ENCODE results near the gene CFAP70.
"Not testable (repeated sequence)": the region's sequence is repeated elsewhere in the genome, so short reads cannot be mapped to it uniquely, and the experiment has no call there.

CFAP70 gene

GRCh38 chr10:73332379-73332778 lies 26.3 kb downstream of the CFAP70 start:
- no peak overlapping the region for H3K9ac ChIP-seq (ENCODE audit: low read length)
- H4K20me1 ChIP-seq (ENCODE audit: insufficient read depth, low read length): no peaks in the 10 kb centered on the region
- no peaks in the 10 kb centered on the region for H3K9me3 ChIP-seq (ENCODE audit: low read length)
- H2AFZ ChIP-seq (ENCODE audit: low read length): no peak overlapping the region
- no peak overlapping the region for H3K27ac ChIP-seq (ENCODE audit: low read depth, low read length, poor library complexity, severe bottlenecking)
- no peak overlapping the region for H3K4me2 ChIP-seq (ENCODE audit: low read length)
- no peaks in the 10 kb centered on the region for H3K9me2 ChIP-seq (ENCODE audit: low read depth, low read length)
- no peaks in the 10 kb centered on the region for H3K27me3 ChIP-seq (ENCODE audit: insufficient read depth, low read length)
- no peak overlapping the region for H3K4me3 ChIP-seq (ENCODE audit: low read depth, low read length, poor library complexity, severe bottlenecking)
- no peaks in the 10 kb centered on the region for H3K36me3 ChIP-seq (ENCODE audit: insufficient read depth, low read length)
- H3K4me1 ChIP-seq (ENCODE audit: insufficient read depth, low read length, severe bottlenecking): no peaks in the 10 kb centered on the region
- TF ChIP-seq EZH2 (IDR thresholded peaks at IDR 0.05; ENCODE audit: borderline replicate concordance, low read length): no peak
- no peak for TF ChIP-seq CTCF (IDR thresholded peaks at IDR 0.05; ENCODE audit: low read length)
- H3K79me2 ChIP-seq (ENCODE audit: insufficient read depth, low read length): no peaks in the 10 kb centered on the region
- no peaks in the 10 kb centered on the region for H3F3A ChIP-seq (ENCODE audit: insufficient read depth, low read length)

GRCh38 chr10:73328523-73328922 lies 30.1 kb downstream of the CFAP70 start:
- H3K36me3 ChIP-seq (ENCODE audit: insufficient read depth, low read length); H3K9ac ChIP-seq (ENCODE audit: low read length); H4K20me1 ChIP-seq (ENCODE audit: insufficient read depth, low read length); H3K4me2 ChIP-seq (ENCODE audit: low read length); H3K4me3 ChIP-seq (ENCODE audit: low read depth, low read length, poor library complexity, severe bottlenecking); H3K27ac ChIP-seq (ENCODE audit: low read depth, low read length, poor library complexity, severe bottlenecking); H3K79me2 ChIP-seq (ENCODE audit: insufficient read depth, low read length); H3K4me1 ChIP-seq (ENCODE audit: insufficient read depth, low read length, severe bottlenecking); H3F3A ChIP-seq (ENCODE audit: insufficient read depth, low read length); H3K27me3 ChIP-seq (ENCODE audit: insufficient read depth, low read length); H3K9me3 ChIP-seq (ENCODE audit: low read length); H3K9me2 ChIP-seq (ENCODE audit: low read depth, low read length); H2AFZ ChIP-seq (ENCODE audit: low read length): not testable (repeated sequence)

- H3K4me1 ChIP-seq (ENCODE audit: insufficient read depth, low read length, severe bottlenecking); H3K79me2 ChIP-seq (ENCODE audit: insufficient read depth, low read length); H4K20me1 ChIP-seq (ENCODE audit: insufficient read depth, low read length); H3K36me3 ChIP-seq (ENCODE audit: insufficient read depth, low read length); H3K9me3 ChIP-seq (ENCODE audit: low read length); H3F3A ChIP-seq (ENCODE audit: insufficient read depth, low read length); H3K27me3 ChIP-seq (ENCODE audit: insufficient read depth, low read length); H3K27ac ChIP-seq (ENCODE audit: low read depth, low read length, poor library complexity, severe bottlenecking); H3K9ac ChIP-seq (ENCODE audit: low read length); H2AFZ ChIP-seq (ENCODE audit: low read length); H3K4me2 ChIP-seq (ENCODE audit: low read length); H3K9me2 ChIP-seq (ENCODE audit: low read depth, low read length); H3K4me3 ChIP-seq (ENCODE audit: low read depth, low read length, poor library complexity, severe bottlenecking): not testable (repeated sequence)
Observed at GRCh38 chr10:73325290-73325689, 33.4 kb downstream of the CFAP70 start.

- H3K9ac ChIP-seq (ENCODE audit: low read length); H3K4me1 ChIP-seq (ENCODE audit: insufficient read depth, low read length, severe bottlenecking); H3K9me2 ChIP-seq (ENCODE audit: low read depth, low read length); H2AFZ ChIP-seq (ENCODE audit: low read length); H4K20me1 ChIP-seq (ENCODE audit: insufficient read depth, low read length); H3K27ac ChIP-seq (ENCODE audit: low read depth, low read length, poor library complexity, severe bottlenecking); H3K4me2 ChIP-seq (ENCODE audit: low read length); H3K9me3 ChIP-seq (ENCODE audit: low read length); H3F3A ChIP-seq (ENCODE audit: insufficient read depth, low read length); H3K4me3 ChIP-seq (ENCODE audit: low read depth, low read length, poor library complexity, severe bottlenecking); H3K36me3 ChIP-seq (ENCODE audit: insufficient read depth, low read length); H3K27me3 ChIP-seq (ENCODE audit: insufficient read depth, low read length); H3K79me2 ChIP-seq (ENCODE audit: insufficient read depth, low read length): not testable (repeated sequence)
Observed at GRCh38 chr10:73323582-73323981, 35.1 kb downstream of the CFAP70 start.

GRCh38 chr10:73310475-73310874 lies 48.2 kb downstream of the CFAP70 start:
- H3K4me2 ChIP-seq (ENCODE audit: low read length): no peak overlapping the region
- H3K9me3 ChIP-seq (ENCODE audit: low read length): peaks cover 12% of the 10 kb centered on the region
- no peaks in the 10 kb centered on the region for H3K9me2 ChIP-seq (ENCODE audit: low read depth, low read length)
- no peaks in the 10 kb centered on the region for H3K79me2 ChIP-seq (ENCODE audit: insufficient read depth, low read length)
- H3K27me3 ChIP-seq (ENCODE audit: insufficient read depth, low read length): no peaks in the 10 kb centered on the region
- no peaks in the 10 kb centered on the region for H3F3A ChIP-seq (ENCODE audit: insufficient read depth, low read length)
- no peak overlapping the region for H2AFZ ChIP-seq (ENCODE audit: low read length)
- no peak overlapping the region for H3K9ac ChIP-seq (ENCODE audit: low read length)
- no peaks in the 10 kb centered on the region for H3K4me1 ChIP-seq (ENCODE audit: insufficient read depth, low read length, severe bottlenecking)
- H3K36me3 ChIP-seq (ENCODE audit: insufficient read depth, low read length): no peaks in the 10 kb centered on the region
- H4K20me1 ChIP-seq (ENCODE audit: insufficient read depth, low read length): no peaks in the 10 kb centered on the region
- H3K4me3 ChIP-seq (ENCODE audit: low read depth, low read length, poor library complexity, severe bottlenecking): no peak overlapping the region
- no peak overlapping the region for H3K27ac ChIP-seq (ENCODE audit: low read depth, low read length, poor library complexity, severe bottlenecking)
- no peak for TF ChIP-seq EZH2 (IDR thresholded peaks at IDR 0.05; ENCODE audit: borderline replicate concordance, low read length)
- TF ChIP-seq CTCF (IDR thresholded peaks at IDR 0.05; ENCODE audit: low read length): no peak
